PFSK-1 (cell line): ENCODE measurements around the gene ERC1.

Experiments
- FOXP2 ChIP-seq: optimal IDR thresholded peaks from 2 replicates; pipeline ENCODE3; 2011; ENCODE audit warnings: borderline replicate concordance, control low read depth, inconsistent platforms; ENCODE audit not compliant: insufficient read depth; ENCODE audit errors: extremely low read length, extremely low read depth
- POLR2AphosphoS5 ChIP-seq: IDR thresholded peaks from 2 replicates; pipeline ENCODE4 v1.6.1; 2012; ENCODE audit warnings: low read depth, mild to moderate bottlenecking, control low read depth, low read length, moderate library complexity
- SIN3A ChIP-seq: IDR thresholded peaks from 2 replicates; pipeline ENCODE4 v1.6.1; 2012; ENCODE audit warnings: mild to moderate bottlenecking, low read length, moderate library complexity, borderline replicate concordance; ENCODE audit not compliant: insufficient read depth
- TAF1 ChIP-seq: IDR thresholded peaks from 2 replicates; pipeline ENCODE4 v1.6.1; 2012; ENCODE audit warnings: low read length, control low read depth, borderline replicate concordance; ENCODE audit not compliant: insufficient read depth
- TF ChIP-seq, protein P1 (sequence below), 2 experiments: IDR thresholded peaks; 2 replicates each; pipeline versions ENCODE4 v1.6.1 to v1.8.0; 2011 to 2012; ENCODE audit warnings: low read depth in 2 of 2, low read length in 2 of 2, control low read depth in 1 of 2, inconsistent platforms in 1 of 2, mild to moderate bottlenecking in 1 of 2, moderate library complexity in 1 of 2; ENCODE audit not compliant: insufficient read depth in 1 of 2

Gene ERC1

DNA sequence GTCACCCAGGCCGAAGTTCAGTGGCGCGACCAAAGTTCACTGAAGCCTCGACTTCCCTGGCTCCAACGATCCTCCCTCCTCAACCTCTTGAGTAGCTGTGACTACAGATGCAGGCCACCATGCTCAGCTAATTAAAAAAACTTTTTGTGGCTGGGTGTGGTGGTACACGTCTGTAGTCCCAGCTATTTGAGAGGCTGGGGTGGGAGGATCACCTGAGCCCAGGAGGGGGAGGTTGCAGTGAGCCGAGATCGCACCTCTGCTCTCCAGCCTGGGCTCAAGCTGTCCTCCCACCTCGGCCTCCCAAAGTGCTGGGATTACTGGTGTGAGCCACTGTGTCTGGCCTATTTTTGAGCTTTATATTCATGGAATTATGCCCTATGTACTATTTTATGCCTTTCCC, 23.4 kb upstream of the ERC1 start:
- TF ChIP-seq SIN3A (no peak), FOXP2 (no peak), POLR2AphosphoS5 (no peak)

GRCh38 chr12:968545-968944, 22.5 kb upstream of the ERC1 start:
- TF ChIP-seq TAF1, result no peak
- TF ChIP-seq FOXP2, result no peak
- TF ChIP-seq, protein P1, sequence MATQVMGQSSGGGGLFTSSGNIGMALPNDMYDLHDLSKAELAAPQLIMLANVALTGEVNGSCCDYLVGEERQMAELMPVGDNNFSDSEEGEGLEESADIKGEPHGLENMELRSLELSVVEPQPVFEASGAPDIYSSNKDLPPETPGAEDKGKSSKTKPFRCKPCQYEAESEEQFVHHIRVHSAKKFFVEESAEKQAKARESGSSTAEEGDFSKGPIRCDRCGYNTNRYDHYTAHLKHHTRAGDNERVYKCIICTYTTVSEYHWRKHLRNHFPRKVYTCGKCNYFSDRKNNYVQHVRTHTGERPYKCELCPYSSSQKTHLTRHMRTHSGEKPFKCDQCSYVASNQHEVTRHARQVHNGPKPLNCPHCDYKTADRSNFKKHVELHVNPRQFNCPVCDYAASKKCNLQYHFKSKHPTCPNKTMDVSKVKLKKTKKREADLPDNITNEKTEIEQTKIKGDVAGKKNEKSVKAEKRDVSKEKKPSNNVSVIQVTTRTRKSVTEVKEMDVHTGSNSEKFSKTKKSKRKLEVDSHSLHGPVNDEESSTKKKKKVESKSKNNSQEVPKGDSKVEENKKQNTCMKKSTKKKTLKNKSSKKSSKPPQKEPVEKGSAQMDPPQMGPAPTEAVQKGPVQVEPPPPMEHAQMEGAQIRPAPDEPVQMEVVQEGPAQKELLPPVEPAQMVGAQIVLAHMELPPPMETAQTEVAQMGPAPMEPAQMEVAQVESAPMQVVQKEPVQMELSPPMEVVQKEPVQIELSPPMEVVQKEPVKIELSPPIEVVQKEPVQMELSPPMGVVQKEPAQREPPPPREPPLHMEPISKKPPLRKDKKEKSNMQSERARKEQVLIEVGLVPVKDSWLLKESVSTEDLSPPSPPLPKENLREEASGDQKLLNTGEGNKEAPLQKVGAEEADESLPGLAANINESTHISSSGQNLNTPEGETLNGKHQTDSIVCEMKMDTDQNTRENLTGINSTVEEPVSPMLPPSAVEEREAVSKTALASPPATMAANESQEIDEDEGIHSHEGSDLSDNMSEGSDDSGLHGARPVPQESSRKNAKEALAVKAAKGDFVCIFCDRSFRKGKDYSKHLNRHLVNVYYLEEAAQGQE (IDR thresholded peaks at IDR 0.05; ENCODE audit: insufficient read depth in 1 of 2, low read depth in 2 of 2, low read length in 2 of 2), result no peak
- no peak for TF ChIP-seq POLR2AphosphoS5
- no peak for TF ChIP-seq SIN3A

DNA sequence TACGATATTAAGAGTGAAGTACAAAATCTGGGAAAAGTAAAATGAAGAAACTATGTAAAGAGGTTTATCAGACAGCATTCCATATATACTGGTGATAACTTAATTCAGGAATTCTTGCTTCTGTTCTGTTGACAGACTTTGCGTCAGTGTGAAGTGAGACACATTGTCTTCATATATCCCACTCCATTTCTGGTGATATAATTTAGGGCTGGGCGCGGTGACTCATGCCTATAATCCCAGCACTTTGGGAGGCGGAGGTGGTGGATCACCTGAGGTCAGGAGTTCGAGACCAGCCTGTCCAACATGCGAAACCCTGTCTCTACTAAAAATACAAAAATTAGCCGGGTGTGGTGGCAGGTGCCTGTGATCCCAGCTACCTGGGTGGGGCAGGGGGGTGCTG, 21.2 kb upstream of the ERC1 start:
- TF ChIP-seq SIN3A (no peak), FOXP2 (no peak), TAF1 (no peak), POLR2AphosphoS5 (no peak)
- TF ChIP-seq, protein P1 (IDR thresholded peaks at IDR 0.05; ENCODE audit: insufficient read depth in 1 of 2, low read depth in 2 of 2, low read length in 2 of 2), result no peak

DNA sequence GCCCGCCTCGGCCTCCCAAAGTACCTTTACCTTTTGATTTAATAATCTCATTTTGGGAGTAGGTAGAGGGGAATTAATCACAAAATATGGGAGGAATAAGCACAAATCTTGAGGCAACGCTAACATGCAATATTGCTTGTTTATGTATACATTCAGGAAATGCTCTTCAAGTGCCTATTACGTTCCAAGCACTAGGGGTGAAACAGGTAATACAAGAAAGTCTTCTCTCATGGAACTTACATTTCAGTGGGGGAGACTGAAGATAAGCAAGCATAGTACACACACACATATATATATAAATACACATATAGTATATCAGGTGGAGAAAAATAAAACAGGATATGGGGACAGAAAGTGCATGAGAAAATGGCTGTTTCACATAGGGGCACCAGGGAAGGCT, 19.0 kb upstream of the ERC1 start:
- TF ChIP-seq FOXP2 (no peak), SIN3A (no peak), TAF1 (no peak), POLR2AphosphoS5 (no peak)
- TF ChIP-seq, protein P1 (IDR thresholded peaks at IDR 0.05; ENCODE audit: insufficient read depth in 1 of 2, low read depth in 2 of 2, low read length in 2 of 2), result no peak

- TF ChIP-seq FOXP2 (no peak), POLR2AphosphoS5 (no peak), TAF1 (no peak), SIN3A (no peak)
- TF ChIP-seq, protein P1 (IDR thresholded peaks at IDR 0.05; ENCODE audit: insufficient read depth in 1 of 2, low read depth in 2 of 2, low read length in 2 of 2), result no peak
Observed at GRCh38 chr12:974271-974862, 16.7 kb upstream of the ERC1 start.
